ENCODE results near the gene DLG2.

DLG2 gene

DNA sequence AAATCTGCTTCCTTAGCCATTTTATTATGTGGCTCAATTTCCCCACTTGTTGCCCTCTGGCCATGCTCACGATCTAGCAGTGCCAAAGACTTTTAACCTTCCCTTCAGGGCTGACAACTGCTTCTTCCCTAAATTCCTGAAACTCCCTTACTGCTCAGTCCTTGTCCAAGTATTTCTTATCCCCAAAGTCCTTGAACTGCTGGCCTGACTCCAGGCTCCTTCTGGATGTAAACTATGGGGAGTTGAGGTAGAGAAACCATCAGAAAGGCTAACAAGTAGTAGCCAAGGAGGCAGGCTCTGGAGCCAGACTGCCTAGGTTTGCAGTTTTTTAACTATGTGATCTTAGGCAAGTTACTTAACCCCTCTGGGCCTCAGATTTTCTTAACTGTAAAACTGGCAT is 2082.3 kb downstream of the DLG2 start:
- DNase-seq: no peak
- Histone ChIP-seq H2AFZ (ENCODE audit: low read length) (no peak overlapping the region), H3K9ac (ENCODE audit: low read length) (no peak overlapping the region), H3K4me2 (ENCODE audit: low read depth, low read length) (no peak overlapping the region), H4K20me1 (ENCODE audit: insufficient read depth, low read length) (no peaks in the 10 kb centered on the region), H3K79me2 (ENCODE audit: low read length) (no peaks in the 10 kb centered on the region), H3K36me3 (replicated peaks; ENCODE audit: insufficient read depth, low read length) (no peaks in the 10 kb centered on the region), H3F3A (ENCODE audit: insufficient read depth, low read length) (no peaks in the 10 kb centered on the region), H3K4me3 (ENCODE audit: low read length) (no peak overlapping the region), H3K27me3 (replicated peaks; ENCODE audit: insufficient read depth, low read length) (no peaks in the 10 kb centered on the region), H3K9me2 (replicated peaks; ENCODE audit: insufficient read depth, low read length) (no peaks in the 10 kb centered on the region), H3K27ac (ENCODE audit: low read length) (no peak overlapping the region), H3K9me3 (replicated peaks; ENCODE audit: insufficient read depth, low read length) (no peaks in the 10 kb centered on the region), H3K4me1 (ENCODE audit: low read length) (no peaks in the 10 kb centered on the region)
- TF ChIP-seq, protein P1, sequence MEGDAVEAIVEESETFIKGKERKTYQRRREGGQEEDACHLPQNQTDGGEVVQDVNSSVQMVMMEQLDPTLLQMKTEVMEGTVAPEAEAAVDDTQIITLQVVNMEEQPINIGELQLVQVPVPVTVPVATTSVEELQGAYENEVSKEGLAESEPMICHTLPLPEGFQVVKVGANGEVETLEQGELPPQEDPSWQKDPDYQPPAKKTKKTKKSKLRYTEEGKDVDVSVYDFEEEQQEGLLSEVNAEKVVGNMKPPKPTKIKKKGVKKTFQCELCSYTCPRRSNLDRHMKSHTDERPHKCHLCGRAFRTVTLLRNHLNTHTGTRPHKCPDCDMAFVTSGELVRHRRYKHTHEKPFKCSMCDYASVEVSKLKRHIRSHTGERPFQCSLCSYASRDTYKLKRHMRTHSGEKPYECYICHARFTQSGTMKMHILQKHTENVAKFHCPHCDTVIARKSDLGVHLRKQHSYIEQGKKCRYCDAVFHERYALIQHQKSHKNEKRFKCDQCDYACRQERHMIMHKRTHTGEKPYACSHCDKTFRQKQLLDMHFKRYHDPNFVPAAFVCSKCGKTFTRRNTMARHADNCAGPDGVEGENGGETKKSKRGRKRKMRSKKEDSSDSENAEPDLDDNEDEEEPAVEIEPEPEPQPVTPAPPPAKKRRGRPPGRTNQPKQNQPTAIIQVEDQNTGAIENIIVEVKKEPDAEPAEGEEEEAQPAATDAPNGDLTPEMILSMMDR (IDR thresholded peaks at IDR 0.05; ENCODE audit: low read length): no peak
- TF ChIP-seq EZH2 (optimal IDR thresholded peaks at IDR 0.05; ENCODE audit: low read depth, low read length) (no peak), EZH2phosphoT487 (IDR thresholded peaks at IDR 0.05; ENCODE audit: low read length) (no peak)

GRCh38 chr11:83543706-83544439 is 2083.3 kb downstream of the DLG2 start:
- Histone ChIP-seq H3K4me3 (ENCODE audit: low read length) (no peak overlapping the region), H3K36me3 (replicated peaks; ENCODE audit: insufficient read depth, low read length) (no peaks in the 10 kb centered on the region), H3K9me3 (replicated peaks; ENCODE audit: insufficient read depth, low read length) (no peaks in the 10 kb centered on the region), H3K79me2 (ENCODE audit: low read length) (no peaks in the 10 kb centered on the region), H3K4me2 (ENCODE audit: low read depth, low read length) (no peak overlapping the region), H3K27ac (ENCODE audit: low read length) (no peak overlapping the region), H2AFZ (ENCODE audit: low read length) (no peak overlapping the region), H3K9me2 (replicated peaks; ENCODE audit: insufficient read depth, low read length) (no peaks in the 10 kb centered on the region), H3F3A (ENCODE audit: insufficient read depth, low read length) (no peaks in the 10 kb centered on the region), H3K9ac (ENCODE audit: low read length) (no peak overlapping the region), H4K20me1 (ENCODE audit: insufficient read depth, low read length) (no peaks in the 10 kb centered on the region), H3K4me1 (ENCODE audit: low read length) (no peaks in the 10 kb centered on the region), H3K27me3 (replicated peaks; ENCODE audit: insufficient read depth, low read length) (no peaks in the 10 kb centered on the region)
- DNase-seq: no peak
- no peak for TF ChIP-seq EZH2phosphoT487 (IDR thresholded peaks at IDR 0.05; ENCODE audit: low read length)
- TF ChIP-seq, protein P1 (IDR thresholded peaks at IDR 0.05; ENCODE audit: low read length): no peak
- no peak for TF ChIP-seq EZH2 (optimal IDR thresholded peaks at IDR 0.05; ENCODE audit: low read depth, low read length)

DNA sequence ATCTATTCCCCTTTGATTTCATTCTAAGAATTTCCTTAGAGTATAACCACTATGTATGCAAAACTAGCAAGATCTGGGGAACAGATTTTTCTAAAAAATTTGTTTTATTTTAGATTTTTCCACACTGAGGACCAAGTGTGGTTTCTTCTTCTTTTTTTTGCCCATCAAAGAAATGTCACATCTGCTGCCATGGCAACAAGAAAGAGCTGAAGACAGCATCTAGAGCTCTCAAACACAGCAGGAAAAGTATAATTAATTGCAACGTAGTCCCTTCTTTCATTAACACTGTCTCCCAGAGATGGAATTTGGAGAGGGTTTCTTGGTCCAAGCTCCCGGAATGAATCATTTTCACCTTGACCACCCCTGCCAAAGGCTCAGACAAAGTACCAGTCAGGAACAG is 2084.3 kb downstream of the DLG2 start:
- TF ChIP-seq EZH2 (optimal IDR thresholded peaks at IDR 0.05; ENCODE audit: low read depth, low read length) (no peak), EZH2phosphoT487 (IDR thresholded peaks at IDR 0.05; ENCODE audit: low read length) (no peak)
- TF ChIP-seq, protein P1 (IDR thresholded peaks at IDR 0.05; ENCODE audit: low read length): no peak
- Histone ChIP-seq H3F3A (ENCODE audit: insufficient read depth, low read length) (no peaks in the 10 kb centered on the region), H3K4me2 (ENCODE audit: low read depth, low read length) (no peak overlapping the region), H4K20me1 (ENCODE audit: insufficient read depth, low read length) (no peaks in the 10 kb centered on the region), H3K9ac (ENCODE audit: low read length) (no peak overlapping the region), H2AFZ (ENCODE audit: low read length) (no peak overlapping the region), H3K36me3 (replicated peaks; ENCODE audit: insufficient read depth, low read length) (no peaks in the 10 kb centered on the region), H3K27me3 (replicated peaks; ENCODE audit: insufficient read depth, low read length) (no peaks in the 10 kb centered on the region), H3K9me3 (replicated peaks; ENCODE audit: insufficient read depth, low read length) (no peaks in the 10 kb centered on the region), H3K9me2 (replicated peaks; ENCODE audit: insufficient read depth, low read length) (no peaks in the 10 kb centered on the region), H3K27ac (ENCODE audit: low read length) (no peak overlapping the region), H3K4me3 (ENCODE audit: low read length) (no peak overlapping the region), H3K79me2 (ENCODE audit: low read length) (no peaks in the 10 kb centered on the region), H3K4me1 (ENCODE audit: low read length) (no peaks in the 10 kb centered on the region)
- DNase-seq: no peak

Measured in MM.1S (cell line).